ENCODE measurements around the gene HRC. TPM values are rescaled to one million over a fixed set of nuclear protein-coding genes. Genes with fewer than 3 reads are reported as not detected.
"Not testable (repeated sequence)": the region's sequence is repeated elsewhere in the genome, so short reads cannot be mapped to it uniquely, and the experiment has no call there.

The HRC gene
- total RNA-seq, 2 donors from 2014 or later = not detected

- ATAC-seq (no peak), DNase-seq (no peak)
- Mint-ChIP-seq H3K4me1 (peaks cover 32% of the 10 kb centered on the region), H3K4me3 (no peak overlapping the region), H3K27ac (no peak overlapping the region), H3K36me3 (ENCODE audit: low read depth) (peaks cover 13% of the 10 kb centered on the region), H3K27me3 (peaks cover 57% of the 10 kb centered on the region)
- no peaks in the 10 kb centered on the region for H3K9me3 ChIP-seq (ENCODE audit: control insufficient read depth, low read length, poor library complexity, severe bottlenecking)
Observed at GRCh38 chr19:49153167-49153809, 1.9 kb downstream of the HRC start.

- ATAC-seq (peak; percentile 3), DNase-seq (no peak)
- no peaks in the 10 kb centered on the region for H3K9me3 ChIP-seq (ENCODE audit: control insufficient read depth, low read length, poor library complexity, severe bottlenecking)
- no peak overlapping the region for H3K27ac Mint-ChIP-seq
- peaks cover 12% of the 10 kb centered on the region for H3K36me3 Mint-ChIP-seq (ENCODE audit: low read depth)
- H3K27me3 Mint-ChIP-seq = peaks cover 60% of the 10 kb centered on the region
- H3K4me1 Mint-ChIP-seq = peaks cover 32% of the 10 kb centered on the region
- H3K4me3 Mint-ChIP-seq = peak overlapping the region; percentile 86
Observed at GRCh38 chr19:49152119-49152550, 3.1 kb downstream of the HRC start.

GRCh38 chr19:49151267-49152118 lies 3.7 kb downstream of the HRC start:
- Mint-ChIP-seq H3K4me3 (peak overlapping the region; percentile 86), H3K27me3 (peaks cover 65% of the 10 kb centered on the region), H3K36me3 (ENCODE audit: low read depth) (peaks cover 12% of the 10 kb centered on the region), H3K4me1 (peaks cover 32% of the 10 kb centered on the region), H3K27ac (no peak overlapping the region)
- H3K9me3 ChIP-seq (ENCODE audit: control insufficient read depth, low read length, poor library complexity, severe bottlenecking) = no peaks in the 10 kb centered on the region
- DNase-seq (peak in 2 of 3 donors; percentile 28 to 36), ATAC-seq (peak; percentile 32)

- no peak for ATAC-seq
- peaks cover 67% of the 10 kb centered on the region for H3K27me3 Mint-ChIP-seq
- H3K4me3 Mint-ChIP-seq = peak overlapping the region; percentile 86
- peaks cover 29% of the 10 kb centered on the region for H3K4me1 Mint-ChIP-seq
- no peak overlapping the region for H3K27ac Mint-ChIP-seq
- no peak for DNase-seq
- no peaks in the 10 kb centered on the region for H3K9me3 ChIP-seq (ENCODE audit: control insufficient read depth, low read length, poor library complexity, severe bottlenecking)
- H3K36me3 Mint-ChIP-seq (ENCODE audit: low read depth) = peaks cover 12% of the 10 kb centered on the region
Observed at GRCh38 chr19:49150944-49151243, 4.3 kb downstream of the HRC start.

DNA sequence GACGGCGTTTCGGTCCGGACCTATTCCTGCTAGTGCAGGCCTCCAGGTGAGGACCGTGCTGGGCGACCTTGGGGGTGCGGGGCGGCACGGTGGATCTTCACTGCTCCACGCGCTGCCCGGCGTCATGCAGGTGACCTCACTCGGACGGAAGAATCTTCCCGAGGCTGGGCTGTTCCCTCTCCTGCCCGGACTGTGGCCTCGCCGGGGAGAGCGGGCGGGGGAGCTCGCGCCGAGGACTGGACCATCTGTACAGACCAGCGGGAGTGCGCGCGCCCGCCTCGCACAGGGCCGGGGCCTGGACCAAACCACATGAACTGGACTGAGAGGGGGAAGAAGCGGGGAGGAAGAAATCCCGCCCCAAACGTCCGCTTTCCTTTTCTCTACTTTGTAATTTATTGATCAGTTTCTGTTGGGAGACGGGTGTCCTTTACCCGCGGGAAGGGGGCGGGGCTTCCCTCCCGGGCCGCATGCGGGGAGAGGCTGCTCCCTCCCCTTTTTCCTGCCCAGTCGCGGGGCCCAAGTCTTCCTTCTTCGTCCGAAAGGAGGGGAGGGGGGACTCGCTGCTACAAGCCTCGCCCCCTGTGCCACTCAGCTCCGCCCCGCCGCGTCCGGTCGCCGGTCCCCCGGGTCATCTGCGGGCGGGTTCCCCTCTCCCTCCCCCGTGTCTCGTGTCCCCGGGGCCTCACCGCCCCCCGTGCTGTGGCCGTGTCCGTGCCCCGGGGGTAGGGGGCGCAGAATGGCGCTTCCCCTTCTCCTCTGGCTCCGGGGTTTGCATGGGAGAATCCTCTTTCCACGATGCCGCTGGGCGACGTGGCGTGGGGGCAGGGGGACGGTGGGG lies 4.9 kb downstream of the HRC start:
- Mint-ChIP-seq H3K4me3 (peak overlapping the region; percentile 86), H3K36me3 (ENCODE audit: low read depth) (peaks cover 12% of the 10 kb centered on the region), H3K27ac (no peak overlapping the region), H3K4me1 (peaks cover 32% of the 10 kb centered on the region), H3K27me3 (peaks cover 67% of the 10 kb centered on the region)
- no peaks in the 10 kb centered on the region for H3K9me3 ChIP-seq (ENCODE audit: control insufficient read depth, low read length, poor library complexity, severe bottlenecking)
- peak in 2 of 3 donors; percentile 32 to 38 for DNase-seq
- ATAC-seq = no peak

DNA sequence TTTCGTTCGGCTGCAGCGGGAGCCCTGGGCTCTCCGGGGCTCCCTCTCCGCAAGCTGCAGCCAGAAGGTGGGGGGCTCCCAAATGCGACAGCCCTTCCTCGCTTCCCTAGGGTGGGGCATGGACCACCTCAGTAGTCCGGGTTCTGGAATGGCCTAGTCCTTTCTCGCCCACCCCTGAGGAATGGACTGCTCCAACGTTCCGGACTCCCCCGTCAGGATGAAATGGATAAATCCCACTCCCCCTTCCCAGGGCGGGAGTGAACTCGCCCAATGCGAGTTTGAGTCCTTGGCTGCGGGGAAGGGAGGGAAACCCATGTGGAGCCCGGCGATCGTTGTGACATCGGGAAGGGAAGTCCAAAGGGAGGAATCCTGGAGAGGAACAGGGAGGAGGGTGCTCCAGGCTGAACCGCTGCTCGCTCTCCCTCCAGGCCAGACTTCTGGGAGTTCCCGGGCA lies 5.5 kb downstream of the HRC start:
- peaks cover 28% of the 10 kb centered on the region for H3K4me1 Mint-ChIP-seq
- peak overlapping the region; percentile 86 for H3K4me3 Mint-ChIP-seq
- no peaks in the 10 kb centered on the region for H3K9me3 ChIP-seq (ENCODE audit: control insufficient read depth, low read length, poor library complexity, severe bottlenecking)
- peaks cover 9% of the 10 kb centered on the region for H3K36me3 Mint-ChIP-seq (ENCODE audit: low read depth)
- no peak for DNase-seq
- peaks cover 64% of the 10 kb centered on the region for H3K27me3 Mint-ChIP-seq
- no peak for ATAC-seq
- H3K27ac Mint-ChIP-seq = no peak overlapping the region

DNA sequence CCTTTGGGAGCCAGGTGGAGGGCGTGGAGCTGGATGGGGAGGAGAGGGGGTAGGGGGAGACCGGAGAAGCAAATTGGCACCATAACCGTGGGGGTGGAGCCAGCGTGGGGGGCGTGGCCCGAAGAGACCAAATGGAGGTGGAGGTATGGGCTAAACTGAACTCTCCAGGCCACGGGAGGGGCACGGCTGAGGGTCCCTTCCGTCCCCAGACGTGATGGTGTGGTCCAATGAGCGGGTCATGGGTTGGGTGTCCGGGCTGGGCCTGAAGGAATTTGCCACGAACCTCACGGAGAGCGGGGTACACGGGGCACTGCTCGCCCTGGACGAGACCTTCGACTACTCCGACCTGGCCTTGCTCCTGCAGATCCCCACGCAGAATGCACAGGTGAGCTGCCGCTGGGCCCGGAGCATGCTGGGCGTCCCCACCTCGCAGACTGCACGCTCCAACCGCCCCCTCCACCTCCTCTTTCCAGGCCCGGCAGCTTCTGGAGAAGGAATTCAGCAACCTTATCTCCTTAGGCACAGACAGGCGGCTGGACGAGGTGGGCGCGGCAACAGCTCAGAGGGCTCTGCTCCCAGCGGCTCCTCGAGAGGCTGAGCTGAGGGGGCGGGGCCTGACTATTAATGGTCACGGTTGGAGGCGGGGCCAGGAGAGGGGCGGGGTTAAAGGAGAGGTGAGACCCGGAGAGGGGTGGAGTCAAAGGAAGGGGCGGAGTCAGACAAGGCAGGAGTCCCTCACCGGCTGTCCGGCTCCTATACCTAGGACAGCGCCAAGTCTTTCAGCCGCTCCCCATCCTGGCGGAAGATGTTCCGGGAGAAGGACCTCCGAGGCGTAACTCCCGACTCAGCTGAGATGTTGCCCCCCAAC lies 6.2 kb downstream of the HRC start:
- H3K27me3 Mint-ChIP-seq = peaks cover 61% of the 10 kb centered on the region
- H3K4me3 Mint-ChIP-seq = peak overlapping the region; percentile 86
- H3K27ac Mint-ChIP-seq = no peak overlapping the region
- H3K36me3 Mint-ChIP-seq (ENCODE audit: low read depth) = peaks cover 8% of the 10 kb centered on the region
- H3K4me1 Mint-ChIP-seq = peaks cover 28% of the 10 kb centered on the region
- no peaks in the 10 kb centered on the region for H3K9me3 ChIP-seq (ENCODE audit: control insufficient read depth, low read length, poor library complexity, severe bottlenecking)
- DNase-seq = peak; percentile 64 to 72 (median 70)
- peak; percentile 65 for ATAC-seq

- peaks cover 29% of the 10 kb centered on the region for H3K4me1 Mint-ChIP-seq
- H3K36me3 Mint-ChIP-seq (ENCODE audit: low read depth) = peaks cover 4% of the 10 kb centered on the region
- H3K4me3 Mint-ChIP-seq = peak overlapping the region; percentile 82
- no peaks in the 10 kb centered on the region for H3K9me3 ChIP-seq (ENCODE audit: control insufficient read depth, low read length, poor library complexity, severe bottlenecking)
- DNase-seq = no peak
- H3K27ac Mint-ChIP-seq = no peak overlapping the region
- H3K27me3 Mint-ChIP-seq = peaks cover 55% of the 10 kb centered on the region
- no peak for ATAC-seq
Observed at GRCh38 chr19:49148044-49148682, 7.0 kb downstream of the HRC start.

DNA sequence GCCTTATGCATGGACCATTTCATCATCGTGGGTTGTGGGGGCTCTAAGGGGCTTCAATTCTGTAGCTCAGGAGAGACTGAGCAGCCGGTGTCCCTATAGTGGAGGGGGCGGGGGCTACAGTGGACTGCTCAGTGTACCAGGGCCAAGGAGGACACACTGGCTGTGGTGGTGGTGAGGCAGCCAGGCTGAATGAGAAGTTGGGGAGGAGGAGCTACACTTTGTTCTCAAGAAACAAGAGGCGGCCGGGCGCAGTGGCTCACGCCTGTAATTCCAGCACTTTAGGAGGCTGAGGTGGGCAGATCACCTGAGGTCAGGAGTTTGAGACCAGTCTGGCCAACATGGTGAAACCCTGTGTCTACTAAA lies 8.8 kb downstream of the HRC start:
- DNase-seq; H3K9me3 ChIP-seq (ENCODE audit: control insufficient read depth, low read length, poor library complexity, severe bottlenecking); H3K4me3 Mint-ChIP-seq; H3K27ac Mint-ChIP-seq; ATAC-seq; H3K36me3 Mint-ChIP-seq (ENCODE audit: low read depth): not testable (repeated sequence)
- Mint-ChIP-seq H3K27me3 (peaks cover 60% of the 10 kb centered on the region), H3K4me1 (peaks cover 33% of the 10 kb centered on the region)

DNA sequence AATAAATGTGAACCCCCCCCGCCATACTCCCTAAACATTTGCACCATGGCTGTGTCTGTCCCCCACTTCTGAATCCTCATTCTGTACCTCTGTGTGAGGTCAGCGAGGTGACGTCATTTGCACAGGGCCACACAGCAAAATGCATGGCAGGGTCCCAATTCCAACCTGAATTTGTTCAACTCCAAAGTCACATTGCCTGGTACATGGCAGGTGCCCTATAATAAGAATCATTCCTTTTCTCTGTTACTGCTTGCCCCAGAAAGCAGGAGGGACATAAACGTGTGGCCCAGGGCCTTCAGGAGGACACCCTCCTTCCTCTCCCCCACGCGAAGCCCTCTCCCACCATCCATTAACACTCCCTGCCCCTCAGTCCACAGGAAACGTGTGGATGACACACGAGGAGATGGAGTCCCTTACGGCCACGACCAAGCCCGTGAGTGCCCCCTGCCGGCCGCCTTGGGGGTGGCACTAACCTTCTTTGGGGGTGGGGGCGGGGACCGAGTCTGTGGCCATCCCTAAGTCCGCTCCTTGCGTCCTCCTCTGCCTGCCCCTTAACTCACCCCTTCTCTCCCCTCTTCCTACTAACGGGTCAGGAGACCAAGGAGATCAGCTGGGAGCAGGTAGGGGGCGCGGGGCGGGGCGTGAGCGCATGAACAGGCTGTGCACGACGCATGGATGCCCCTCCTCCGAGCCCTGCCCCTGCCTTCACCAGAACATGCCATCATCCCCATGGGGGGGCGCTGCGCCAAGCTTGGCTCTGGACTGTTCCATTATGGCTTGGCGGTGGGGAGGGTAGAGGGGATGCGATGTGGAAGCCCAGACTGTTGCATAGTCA lies 9.4 kb downstream of the HRC start:
- no peak overlapping the region for H3K4me3 Mint-ChIP-seq
- ATAC-seq (peak; percentile 72), DNase-seq (peak; percentile 68 to 78 (median 71))
- no peaks in the 10 kb centered on the region for H3K9me3 ChIP-seq (ENCODE audit: control insufficient read depth, low read length, poor library complexity, severe bottlenecking)
- H3K4me1 Mint-ChIP-seq = peaks cover 36% of the 10 kb centered on the region
- no peak overlapping the region for H3K27ac Mint-ChIP-seq
- H3K36me3 Mint-ChIP-seq (ENCODE audit: low read depth) = peaks cover 9% of the 10 kb centered on the region
- H3K27me3 Mint-ChIP-seq = peaks cover 60% of the 10 kb centered on the region

- Mint-ChIP-seq H3K4me3 (peak overlapping the region; percentile 81), H3K4me1 (peaks cover 22% of the 10 kb centered on the region), H3K27ac (peak overlapping the region; percentile 74), H3K27me3 (peaks cover 43% of the 10 kb centered on the region), H3K36me3 (ENCODE audit: low read depth) (peaks cover 7% of the 10 kb centered on the region)
- peak; percentile 70 for ATAC-seq
- H3K9me3 ChIP-seq (ENCODE audit: control insufficient read depth, low read length, poor library complexity, severe bottlenecking) = no peaks in the 10 kb centered on the region
- DNase-seq = peak in 1 of 3 donors; percentile 31
Observed at GRCh38 chr19:49142866-49143335, 12.3 kb downstream of the HRC start.

Data from T-helper 17 cell (primary cell).